Measurements from ENCODE around the gene INSIG1. TPM values are rescaled to one million over a fixed set of nuclear protein-coding genes. Genes with fewer than 3 reads are reported as not detected.

Gene INSIG1
- total RNA-seq, 1 experiment from 2014 or later = 92.6 TPM

GRCh38 chr7:155298288-155298833, 683 bp downstream of the INSIG1 start:
- peak overlapping the region; percentile 85 for H3K27ac ChIP-seq (ENCODE audit: low read length)
- H3K9me3 ChIP-seq (ENCODE audit: control insufficient read depth, insufficient read depth, low read depth, low read length) = no peaks in the 10 kb centered on the region
- intact Hi-C loops (cut with micrococcal nuclease; ENCODE audit: unreplicated experiment) (loop anchor here (5.0 kb wide), 1 partner anchor 106 kb away; no protein-coding TSS in a partner anchor), in situ Hi-C loops (cut with HindIII; ENCODE audit: low pct_unique_long_range_greater_than_20kb, low sequenced_read_pairs) (no loop called here)
- H3K4me3 ChIP-seq (ENCODE audit: low read depth in 2 of 2, low read length in 2 of 2) = peak overlapping the region; percentile 75 to 94
- H3K36me3 ChIP-seq (ENCODE audit: control insufficient read depth, insufficient read depth, low read length) = peaks cover 25% of the 10 kb centered on the region
- DNase-seq (ENCODE audit: low read depth, low spot score) (no peak), ATAC-seq (no peak)
- H3K4me1 ChIP-seq (ENCODE audit: control insufficient read depth, insufficient read depth, low read length) = peaks cover 25% of the 10 kb centered on the region
- ChIA-PET CTCF (no interaction called here), POLR2A (no interaction called here)
- no TSS peak for BruUV-seq (replicated peaks)
- no peaks in the 10 kb centered on the region for H3K27me3 ChIP-seq (ENCODE audit: control insufficient read depth, insufficient read depth, low read length)
- TF ChIP-seq TCF7L2 (IDR thresholded peaks at IDR 0.05; ENCODE audit: low read depth, low read length) (no peak), REST (IDR thresholded peaks at IDR 0.05; ENCODE audit: insufficient read depth in 1 of 2, low read depth in 2 of 2, low read length in 1 of 2) (no peak), SIN3A (IDR thresholded peaks at IDR 0.05; ENCODE audit: borderline replicate concordance, insufficient read depth, low read depth, low read length) (no peak), POLR2AphosphoS5 (IDR thresholded peaks at IDR 0.05; ENCODE audit: low read depth, low read length) (no peak), CTCF (IDR thresholded peaks at IDR 0.05) (no peak)

- TF ChIP-seq TCF7L2 (IDR thresholded peaks at IDR 0.05; ENCODE audit: low read depth, low read length) (no peak), SIN3A (IDR thresholded peaks at IDR 0.05; ENCODE audit: borderline replicate concordance, insufficient read depth, low read depth, low read length) (peak; percentile 93), POLR2AphosphoS5 (IDR thresholded peaks at IDR 0.05; ENCODE audit: low read depth, low read length) (0 out of 2 replicates have a peak, but pooled peaks have one; percentile 20), REST (IDR thresholded peaks at IDR 0.05; ENCODE audit: insufficient read depth in 1 of 2, low read depth in 2 of 2, low read length in 1 of 2) (no peak), CTCF (IDR thresholded peaks at IDR 0.05) (no peak)
- Histone ChIP-seq H3K4me1 (ENCODE audit: control insufficient read depth, insufficient read depth, low read length) (peaks cover 25% of the 10 kb centered on the region), H3K27ac (ENCODE audit: low read length) (peak overlapping the region; percentile 85), H3K27me3 (ENCODE audit: control insufficient read depth, insufficient read depth, low read length) (no peaks in the 10 kb centered on the region), H3K9me3 (ENCODE audit: control insufficient read depth, insufficient read depth, low read depth, low read length) (no peaks in the 10 kb centered on the region), H3K4me3 (ENCODE audit: low read depth in 2 of 2, low read length in 2 of 2) (peak overlapping the region; percentile 75 to 94), H3K36me3 (ENCODE audit: control insufficient read depth, insufficient read depth, low read length) (peaks cover 30% of the 10 kb centered on the region)
- no TSS peak for BruUV-seq (replicated peaks)
- peak; percentile 84 for ATAC-seq
- intact Hi-C loops (cut with micrococcal nuclease; ENCODE audit: unreplicated experiment) = loop anchor here (5.0 kb wide), 1 partner anchor 107 kb away; no protein-coding TSS in a partner anchor
- CTCF ChIA-PET = no interaction called here
- DNase-seq (ENCODE audit: low read depth, low spot score) = peak; percentile 86
- POLR2A ChIA-PET = no interaction called here
- in situ Hi-C loops (cut with HindIII; ENCODE audit: low pct_unique_long_range_greater_than_20kb, low sequenced_read_pairs) = no loop called here
Observed at GRCh38 chr7:155298834-155299534, 1.3 kb downstream of the INSIG1 start.
